Esophagus muscularis mucosa (tissue), 4 donors: ENCODE results near the gene MIB1. TPM values are rescaled to one million over a fixed set of nuclear protein-coding genes. Genes with fewer than 3 reads are reported as not detected.

ENCODE experiments used
- DNase-seq: peaks from one replicate; pipeline ENCODE4 v3.0.0-alpha.2; 2017; ENCODE audit errors: extremely low spot score
- H3K27ac ChIP-seq, 4 donors: fragments of 200-600 bp; sonication (generic); replicated peaks in 1 of 4; 1 replicate in 3 of 4; 2 replicates in 1 of 4; pipeline ENCODE4 v1.5.1; 2016 to 2019; ENCODE audit warnings: mild to moderate bottlenecking in 1 of 4
- H3K27me3 ChIP-seq, 4 donors: fragments of 200-600 bp; sonication (generic); one replicate each; pipeline versions ENCODE4 v1.5.1 to v1.6.0; 2016 to 2019
- H3K36me3 ChIP-seq, 4 donors: fragments of 200-600 bp; sonication (generic); one replicate each; pipeline ENCODE4 v1.5.1; 2016 to 2019
- H3K4me1 ChIP-seq, 4 donors: fragments of 200-600 bp; sonication (generic); one replicate each; pipeline ENCODE4 v1.5.1; 2016 to 2019
- H3K4me3 ChIP-seq, 4 donors: fragments of 200-600 bp; sonication (generic); 1 replicate in 2 of 4; 2 replicates in 2 of 4; pipeline ENCODE4 v1.5.1; 2016 to 2019; ENCODE audit warnings: mild to moderate bottlenecking in 4 of 4, moderate library complexity in 1 of 4
- H3K9me3 ChIP-seq, 4 donors: fragments of 200-600 bp; sonication (generic); 1 replicate in 3 of 4; 2 replicates in 1 of 4; pipeline ENCODE4 v1.5.1; 2016 to 2019
- EP300 ChIP-seq: sonication (generic); formaldehyde crosslinking; IDR thresholded peaks from one replicate; pipeline ENCODE4 v1.6.1; 2017; ENCODE audit warnings: antibody characterized with exemption
- POLR2A ChIP-seq: fragments of 450-650 bp; IDR thresholded peaks from one replicate; pipeline ENCODE4 v1.6.1; 2017; ENCODE audit warnings: antibody characterized with exemption, moderate library complexity, mild to moderate bottlenecking, low read depth
- POLR2AphosphoS5 ChIP-seq, 2 donors: sonication (generic); formaldehyde crosslinking; IDR thresholded peaks; one replicate each; pipeline ENCODE4 v1.6.1; 2017; ENCODE audit warnings: antibody characterized with exemption in 2 of 2
- WGBS: methylation state at CpG from one replicate; pipeline ENCODE4 v1.1.5; 2018; 5-methylcytosine and 5-hydroxymethylcytosine counted together
- intact Hi-C: fragments of 100-400 bp; cut with DNase I; formaldehyde crosslinking; loops from one replicate; pipeline ENCODE4 v1.15.1; 2023
- total RNA-seq, 4 donors: library from RNA; depleted of rRNA; stranded (reverse); fragments of >200 nt; gene quantifications; one replicate each; pipeline versions ENCODE4 v1.1.0 to v1.2.1, GENCODE V29; 2016
- TF ChIP-seq, protein P1 (sequence below), 3 experiments: fragments of 200-600 bp in 2 of 3; fragments of 450-650 bp in 1 of 3; sonication (generic) in 2 of 3; IDR thresholded peaks; one replicate each; pipeline ENCODE4 v1.5.1; 2017 to 2019; ENCODE audit warnings: antibody characterized with exemption in 3 of 3, mild to moderate bottlenecking in 2 of 3, moderate library complexity in 1 of 3

The MIB1 gene
- total RNA-seq, 4 donors from 2014 or later = 36.0 to 55.3 (median 40.8) TPM

DNA sequence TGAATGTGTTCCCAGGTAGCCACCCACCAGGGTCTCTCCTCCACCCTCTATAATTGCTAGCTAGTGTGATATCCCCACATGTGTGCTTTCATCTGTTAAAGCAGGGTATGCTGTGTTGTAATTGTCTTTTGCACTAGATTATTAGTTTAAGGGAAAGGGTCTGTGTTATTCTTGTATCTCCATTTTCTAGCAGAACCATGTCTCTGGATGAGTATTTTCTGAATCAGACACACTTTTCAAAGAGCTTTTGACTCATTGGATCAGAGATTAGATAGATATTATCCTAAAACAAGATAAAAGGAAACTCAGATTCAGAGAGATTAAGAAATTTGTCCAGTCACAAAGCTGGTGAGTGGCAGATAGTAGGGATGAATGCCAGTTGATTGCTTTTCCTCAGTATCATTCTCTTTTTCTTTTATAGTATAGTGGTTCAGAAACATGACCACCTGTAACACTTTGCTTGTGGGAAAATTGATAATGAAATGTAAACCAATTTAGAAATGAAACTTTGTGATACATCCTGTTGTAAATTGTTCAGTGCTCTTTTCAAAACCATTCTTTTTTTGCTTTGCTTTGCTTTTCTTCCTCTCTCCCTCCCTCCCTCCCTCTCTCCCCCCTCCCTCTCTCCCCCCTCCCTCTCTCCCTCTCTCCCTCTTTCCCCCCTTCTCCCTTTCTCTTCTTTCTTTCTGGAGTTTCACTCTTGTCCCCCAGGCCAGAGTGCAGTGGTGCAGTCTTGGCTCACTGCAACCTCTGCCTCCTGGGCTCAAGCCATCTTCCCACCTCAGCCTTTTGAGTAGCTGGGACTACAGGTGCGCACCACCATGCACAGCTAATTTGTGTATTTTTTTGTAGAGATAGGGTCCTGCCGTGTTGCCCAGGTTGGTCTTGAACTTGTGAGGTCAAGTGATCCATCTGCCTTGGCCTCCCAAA lies 7.4 kb downstream of the MIB1 start:
- H3K27ac ChIP-seq = no peak overlapping the region
- H3K4me1 ChIP-seq = peaks cover 8 to 51% (median 41%) of the 10 kb centered on the region in 4 donors
- DNase-seq = no peak
- H3K36me3 ChIP-seq = peaks cover 0 to 5% (median 0%) of the 10 kb centered on the region in 4 donors
- H3K4me3 ChIP-seq = no peak overlapping the region
- no peaks in the 10 kb centered on the region for H3K27me3 ChIP-seq
- H3K9me3 ChIP-seq = no peaks in the 10 kb centered on the region
- 75% methylated on average over 2 of the region's 2 CpGs for WGBS
- intact Hi-C loops = loop anchor here (10.0 kb wide), 1 partner anchor 77 kb away; no protein-coding TSS in a partner anchor
- no peak for TF ChIP-seq POLR2AphosphoS5 (IDR thresholded peaks at IDR 0.05)
- TF ChIP-seq, protein P1, sequence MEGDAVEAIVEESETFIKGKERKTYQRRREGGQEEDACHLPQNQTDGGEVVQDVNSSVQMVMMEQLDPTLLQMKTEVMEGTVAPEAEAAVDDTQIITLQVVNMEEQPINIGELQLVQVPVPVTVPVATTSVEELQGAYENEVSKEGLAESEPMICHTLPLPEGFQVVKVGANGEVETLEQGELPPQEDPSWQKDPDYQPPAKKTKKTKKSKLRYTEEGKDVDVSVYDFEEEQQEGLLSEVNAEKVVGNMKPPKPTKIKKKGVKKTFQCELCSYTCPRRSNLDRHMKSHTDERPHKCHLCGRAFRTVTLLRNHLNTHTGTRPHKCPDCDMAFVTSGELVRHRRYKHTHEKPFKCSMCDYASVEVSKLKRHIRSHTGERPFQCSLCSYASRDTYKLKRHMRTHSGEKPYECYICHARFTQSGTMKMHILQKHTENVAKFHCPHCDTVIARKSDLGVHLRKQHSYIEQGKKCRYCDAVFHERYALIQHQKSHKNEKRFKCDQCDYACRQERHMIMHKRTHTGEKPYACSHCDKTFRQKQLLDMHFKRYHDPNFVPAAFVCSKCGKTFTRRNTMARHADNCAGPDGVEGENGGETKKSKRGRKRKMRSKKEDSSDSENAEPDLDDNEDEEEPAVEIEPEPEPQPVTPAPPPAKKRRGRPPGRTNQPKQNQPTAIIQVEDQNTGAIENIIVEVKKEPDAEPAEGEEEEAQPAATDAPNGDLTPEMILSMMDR (IDR thresholded peaks at IDR 0.05) = no peak
- TF ChIP-seq POLR2A = no peak
- TF ChIP-seq EP300 = no peak

DNA sequence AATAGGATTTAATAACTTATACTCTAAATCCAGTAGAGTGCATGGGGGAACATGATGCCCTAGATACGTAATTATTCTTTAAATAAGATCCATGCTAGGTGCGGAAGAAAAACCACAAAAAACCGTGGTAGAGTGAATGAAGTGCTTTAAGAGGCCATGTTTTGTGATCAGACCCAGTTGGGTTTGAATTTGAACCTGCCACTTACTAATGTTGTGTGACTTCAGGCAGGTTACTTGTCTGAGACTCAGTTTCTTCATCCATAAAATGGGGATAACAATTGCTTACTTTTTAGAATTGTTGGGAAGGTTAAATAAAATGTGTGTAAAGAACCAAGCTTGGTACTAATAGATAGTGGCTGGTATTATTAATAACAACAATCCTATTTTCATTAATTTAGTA lies 17.2 kb downstream of the MIB1 start:
- DNase-seq = no peak
- Histone ChIP-seq H3K4me1 (peaks cover 12 to 35% (median 21%) of the 10 kb centered on the region in 4 donors), H3K4me3 (no peak overlapping the region), H3K9me3 (no peaks in the 10 kb centered on the region), H3K36me3 (no peaks in the 10 kb centered on the region), H3K27me3 (no peaks in the 10 kb centered on the region), H3K27ac (no peak overlapping the region)
- no peak for TF ChIP-seq POLR2A
- no peak for TF ChIP-seq POLR2AphosphoS5 (IDR thresholded peaks at IDR 0.05)
- TF ChIP-seq, protein P1 (IDR thresholded peaks at IDR 0.05) = no peak
- no peak for TF ChIP-seq EP300
- intact Hi-C loops = no loop called here
- WGBS = 99% methylated on average over 3 of the region's 3 CpGs

DNA sequence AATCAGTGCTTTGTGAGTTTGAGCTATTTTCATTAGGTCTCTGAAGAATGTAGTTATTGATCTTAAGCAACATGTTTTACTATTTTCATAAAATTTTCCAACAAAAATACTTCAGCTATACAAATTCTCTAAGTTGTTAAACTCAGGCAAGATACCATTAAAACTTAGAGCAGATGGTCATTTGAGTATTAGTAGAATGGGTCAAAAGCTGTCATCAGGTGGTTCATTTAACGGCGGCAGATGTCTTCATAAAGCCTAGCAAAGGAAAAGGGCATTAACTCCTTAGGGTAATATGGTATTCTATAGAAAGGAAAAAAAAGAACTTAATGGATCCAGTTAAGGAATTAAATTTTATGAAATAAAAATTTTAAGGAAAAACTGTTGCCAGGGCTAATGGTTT lies 19.2 kb downstream of the MIB1 start:
- no peak overlapping the region for H3K4me3 ChIP-seq
- no peaks in the 10 kb centered on the region for H3K9me3 ChIP-seq
- WGBS = 86% methylated on average over 2 of the region's 2 CpGs
- H3K36me3 ChIP-seq = no peaks in the 10 kb centered on the region
- H3K4me1 ChIP-seq = peaks cover 7 to 47% (median 31%) of the 10 kb centered on the region in 4 donors
- H3K27me3 ChIP-seq = no peaks in the 10 kb centered on the region
- no peak for DNase-seq
- intact Hi-C loops = no loop called here
- no peak overlapping the region for H3K27ac ChIP-seq
- TF ChIP-seq POLR2AphosphoS5 (IDR thresholded peaks at IDR 0.05) = no peak
- TF ChIP-seq POLR2A = no peak
- no peak for TF ChIP-seq EP300
- TF ChIP-seq, protein P1 (IDR thresholded peaks at IDR 0.05) = no peak

DNA sequence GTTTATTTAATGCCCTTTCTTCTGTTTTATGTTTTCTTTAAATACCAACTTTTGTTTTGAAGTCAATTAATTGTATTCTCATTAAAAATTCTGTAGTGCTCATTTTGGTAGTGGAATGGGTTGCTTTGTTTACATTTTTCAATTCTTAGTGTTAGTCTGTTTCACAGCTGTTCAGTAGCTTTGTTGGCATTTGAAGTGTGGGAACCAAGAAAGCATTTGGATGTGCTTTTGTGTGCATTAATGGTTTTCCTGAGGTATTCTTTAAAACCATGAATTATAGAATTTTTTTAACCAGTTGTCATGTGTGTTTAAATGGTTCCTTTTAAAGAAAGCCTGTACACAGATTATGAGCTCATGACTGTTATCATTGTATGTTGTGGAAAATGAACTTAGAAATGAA lies 19.7 kb downstream of the MIB1 start:
- no peaks in the 10 kb centered on the region for H3K36me3 ChIP-seq
- DNase-seq = no peak
- no peak overlapping the region for H3K27ac ChIP-seq
- intact Hi-C loops = no loop called here
- TF ChIP-seq POLR2A (no peak), EP300 (no peak), POLR2AphosphoS5 (IDR thresholded peaks at IDR 0.05) (no peak)
- TF ChIP-seq, protein P1 (IDR thresholded peaks at IDR 0.05) = no peak
- no peaks in the 10 kb centered on the region for H3K27me3 ChIP-seq
- peaks cover 7 to 47% (median 33%) of the 10 kb centered on the region in 4 donors for H3K4me1 ChIP-seq
- no peak overlapping the region for H3K4me3 ChIP-seq
- no peaks in the 10 kb centered on the region for H3K9me3 ChIP-seq
